ENCODE results near the gene LRRC73.

The LRRC73 gene

GRCh38 chr6:43493230-43493629 lies 16.9 kb downstream of the LRRC73 start:
- no peak overlapping the region for H3K4me3 ChIP-seq (ENCODE audit: low read depth, low read length)
- H3K9me3 ChIP-seq (ENCODE audit: severe bottlenecking) = no peaks in the 10 kb centered on the region
- DNase-seq = no peak
- H3K27ac ChIP-seq = no peak overlapping the region
- no peaks in the 10 kb centered on the region for H3K27me3 ChIP-seq (ENCODE audit: insufficient read depth, low read depth, severe bottlenecking)
- TF ChIP-seq CTCF (IDR thresholded peaks at IDR 0.05; ENCODE audit: low read depth, low read length) = no peak
- peaks cover 18% of the 10 kb centered on the region for H3K36me3 ChIP-seq

- Histone ChIP-seq H3K4me3 (ENCODE audit: low read depth, low read length) (no peak overlapping the region), H3K9me3 (ENCODE audit: severe bottlenecking) (no peaks in the 10 kb centered on the region), H3K36me3 (peaks cover 13% of the 10 kb centered on the region), H3K27ac (no peak overlapping the region), H3K27me3 (ENCODE audit: insufficient read depth, low read depth, severe bottlenecking) (no peaks in the 10 kb centered on the region)
- TF ChIP-seq CTCF (IDR thresholded peaks at IDR 0.05; ENCODE audit: low read depth, low read length) = no peak
- DNase-seq = no peak
These were observed 17.5 kb downstream of the LRRC73 start for GRCh38 chr6:43492673-43493072.

- TF ChIP-seq CTCF (IDR thresholded peaks at IDR 0.05; ENCODE audit: low read depth, low read length) = no peak
- Histone ChIP-seq H3K27me3 (ENCODE audit: insufficient read depth, low read depth, severe bottlenecking) (no peaks in the 10 kb centered on the region), H3K9me3 (ENCODE audit: severe bottlenecking) (no peaks in the 10 kb centered on the region), H3K36me3 (peaks cover 11% of the 10 kb centered on the region), H3K4me3 (ENCODE audit: low read depth, low read length) (no peak overlapping the region), H3K27ac (no peak overlapping the region)
- no peak for DNase-seq
These were observed 18.1 kb downstream of the LRRC73 start for GRCh38 chr6:43491750-43492661.

- no peak for TF ChIP-seq CTCF (IDR thresholded peaks at IDR 0.05; ENCODE audit: low read depth, low read length)
- no peak overlapping the region for H3K27ac ChIP-seq
- no peak for DNase-seq
These were observed 19.6 kb downstream of the LRRC73 start for GRCh38 chr6:43490523-43490939.

GRCh38 chr6:43489277-43490072 lies 20.7 kb downstream of the LRRC73 start:
- no peak for DNase-seq
- no peak for TF ChIP-seq CTCF (IDR thresholded peaks at IDR 0.05; ENCODE audit: low read depth, low read length)
- Histone ChIP-seq H3K27me3 (ENCODE audit: insufficient read depth, low read depth, severe bottlenecking) (no peaks in the 10 kb centered on the region), H3K27ac (no peak overlapping the region), H3K9me3 (ENCODE audit: severe bottlenecking) (no peaks in the 10 kb centered on the region), H3K36me3 (peaks cover 26% of the 10 kb centered on the region), H3K4me3 (ENCODE audit: low read depth, low read length) (no peak overlapping the region)

More at GRCh38 chr6:43490523-43490939, 19.6 kb downstream of the LRRC73 start:
- no peaks in the 10 kb centered on the region for H3K27me3 ChIP-seq (ENCODE audit: insufficient read depth, low read depth, severe bottlenecking)
- H3K36me3 ChIP-seq = peaks cover 16% of the 10 kb centered on the region
- H3K9me3 ChIP-seq (ENCODE audit: severe bottlenecking) = no peaks in the 10 kb centered on the region
- H3K4me3 ChIP-seq (ENCODE audit: low read depth, low read length) = no peak overlapping the region
